HCT116 (cell line): ENCODE data around the gene SSB. TPM values are rescaled to one million over a fixed set of nuclear protein-coding genes. Genes with fewer than 3 reads are reported as not detected.

Experiments
- ATAC-seq: fragments of 200-7000 bp; cut with Tn5 transposase; 2 replicates; pipeline ENCODE4 v1.9.1; 2020; ENCODE audit warnings: mild to moderate bottlenecking, moderate library complexity
- BruUV-seq: library from RNA; stranded (reverse); fragments of 400-500 nt; replicated peaks from 2 replicates; lab custom pipeline; 2021; lab: Mats Ljungman, UMichigan
- CTCF ChIA-PET: fragments of 300-600 bp; sonication (Branson Sonifier 250); formaldehyde crosslinking; loops from one replicate; lab custom pipeline; 2021; ENCODE audit warnings: antibody characterized with exemption; lab: Charles Lee
- POLR2A ChIA-PET: fragments of 300-600, 350-600 bp; sonication (Branson Sonifier 250); formaldehyde crosslinking; loops from one replicate; lab custom pipeline; 2021; ENCODE audit warnings: antibody characterized with exemption; lab: Charles Lee
- RAD21 ChIA-PET, 2 experiments: fragments of 300-600 bp; sonication (Branson Sonifier 250); formaldehyde crosslinking; loops; one replicate each; lab custom pipeline; 2023; ENCODE audit warnings: low total read pairs in 2 of 2; ENCODE audit not compliant: uncharacterized antibody in 2 of 2, unreplicated experiment in 2 of 2, low non-redundant PET in 1 of 2; lab: Charles Lee
- DNase-seq: peaks from one replicate; pipeline ENCODE4 v3.0.0-alpha.2; 2010; ENCODE audit warnings: low read depth, low spot score
- H2AFZ ChIP-seq: fragments of 200-600 bp; shearing (Covaris generic), sonication (generic); 2 replicates; pipeline ENCODE4 v1.6.1; 2017; ENCODE audit warnings: low read depth, mixed run types, mixed read lengths, antibody characterized with exemption, low read length; ENCODE audit not compliant: poor library complexity, severe bottlenecking
- H3K27ac ChIP-seq: 2 replicates; pipeline ENCODE4 v1.5.1; 2012; ENCODE audit warnings: low read depth, low read length
- H3K27me3 ChIP-seq: fragments of 200-600 bp; sonication (generic); 2 replicates; pipeline ENCODE4 v1.6.1; 2016; ENCODE audit warnings: mixed run types, low read length, mixed read lengths; ENCODE audit not compliant: insufficient read depth
- H3K36me3 ChIP-seq, 2 experiments: fragments of 200-500 bp in 1 of 2; fragments of 200-600 bp in 1 of 2; sonication (Bioruptor generic) in 1 of 2; sonication (generic) in 1 of 2; 2 replicates each; pipeline versions ENCODE4 v1.5.1 to v1.6.1; 2014 to 2016; ENCODE audit warnings: low read length in 2 of 2, inconsistent platforms in 1 of 2, mixed read lengths in 1 of 2, mixed run types in 1 of 2; ENCODE audit not compliant: insufficient read depth in 2 of 2, control insufficient read depth in 1 of 2
- H3K4me1 ChIP-seq, 2 experiments: fragments of 200-600 bp in 1 of 2; sonication (generic) in 1 of 2; 2 replicates each; pipeline versions ENCODE4 v1.5.1 to v1.6.1; 2012 to 2017; ENCODE audit warnings: low read length in 2 of 2, inconsistent platforms in 1 of 2, mild to moderate bottlenecking in 1 of 2, mixed read lengths in 1 of 2, mixed run types in 1 of 2, moderate library complexity in 1 of 2; ENCODE audit not compliant: insufficient read depth in 2 of 2, control insufficient read depth in 1 of 2
- H3K4me2 ChIP-seq: fragments of 200-600 bp; sonication (generic); 2 replicates; pipeline ENCODE4 v1.6.1; 2017; ENCODE audit warnings: mixed run types, low read length, mixed read lengths
- H3K4me3 ChIP-seq, 2 experiments: fragments of 200-600 bp in 1 of 2; sonication (generic) in 1 of 2; replicated peaks in 1 of 2; 2 replicates each; pipeline ENCODE4 v1.5.1; 2011 to 2016; ENCODE audit warnings: low read length in 2 of 2, control low read depth in 1 of 2, low read depth in 1 of 2, mild to moderate bottlenecking in 1 of 2, mixed read lengths in 1 of 2, mixed run types in 1 of 2
- H3K79me2 ChIP-seq: fragments of 200-600 bp; sonication (generic); 2 replicates; pipeline ENCODE4 v1.6.1; 2017; ENCODE audit warnings: mild to moderate bottlenecking, mixed run types, low read length, moderate library complexity, mixed read lengths; ENCODE audit not compliant: insufficient read depth
- H3K9ac ChIP-seq: fragments of 200-600 bp; sonication (generic); 2 replicates; pipeline ENCODE4 v1.6.1; 2016; ENCODE audit warnings: low read length, mixed read lengths
- H3K9me2 ChIP-seq: fragments of 200-600 bp; sonication (generic), shearing (Covaris generic); 2 replicates; pipeline ENCODE4 v1.6.1; 2017; ENCODE audit warnings: mixed run types, mild to moderate bottlenecking, moderate library complexity; ENCODE audit not compliant: insufficient read depth
- H3K9me3 ChIP-seq, 2 experiments: fragments of 200-500 bp in 1 of 2; fragments of 200-600 bp in 1 of 2; sonication (Bioruptor generic) in 1 of 2; sonication (generic) in 1 of 2; 2 replicates each; pipeline ENCODE4 v1.6.1; 2014 to 2017; ENCODE audit warnings: low read length in 2 of 2, mixed read lengths in 2 of 2, inconsistent platforms in 1 of 2, low read depth in 1 of 2, mild to moderate bottlenecking in 1 of 2, mixed run types in 1 of 2, moderate library complexity in 1 of 2; ENCODE audit not compliant: control insufficient read depth in 1 of 2, insufficient read depth in 1 of 2
- H4K20me1 ChIP-seq: fragments of 200-600 bp; sonication (generic), shearing (Covaris generic); 2 replicates; pipeline ENCODE4 v1.6.1; 2017; ENCODE audit warnings: mixed run types, mild to moderate bottlenecking, moderate library complexity; ENCODE audit not compliant: insufficient read depth
- CBX3 ChIP-seq: IDR thresholded peaks from 2 replicates; pipeline ENCODE4 v1.6.1; 2012; ENCODE audit warnings: low read depth
- CEBPB ChIP-seq: IDR thresholded peaks from 2 replicates; pipeline ENCODE4 v1.6.1; 2012; ENCODE audit warnings: low read depth
- EGR1 ChIP-seq: IDR thresholded peaks from 2 replicates; pipeline ENCODE4 v1.6.1; 2012; ENCODE audit warnings: low read depth
- ELF1 ChIP-seq: IDR thresholded peaks from 2 replicates; pipeline ENCODE4 v1.6.1; 2012; ENCODE audit warnings: low read depth, borderline replicate concordance
- EZH2phosphoT487 ChIP-seq: fragments of 200-600 bp; IDR thresholded peaks from 2 replicates; pipeline ENCODE4 v1.6.1; 2018; ENCODE audit warnings: antibody characterized with exemption, borderline replicate concordance
- FOSL1 ChIP-seq: IDR thresholded peaks from 2 replicates; pipeline ENCODE4 v1.6.1; 2012; ENCODE audit warnings: low read depth
- POLR2A ChIP-seq: IDR thresholded peaks from 2 replicates; pipeline ENCODE4 v1.7.0; 2011; ENCODE audit warnings: borderline replicate concordance; ENCODE audit not compliant: insufficient read depth, insufficient read length; ENCODE audit errors: extremely low read depth
- POLR2AphosphoS5 ChIP-seq: IDR thresholded peaks from 2 replicates; pipeline ENCODE4 v1.6.1; 2011; ENCODE audit warnings: mild to moderate bottlenecking, low read depth, low read length, moderate library complexity
- RAD21 ChIP-seq: IDR thresholded peaks from 2 replicates; pipeline ENCODE4 v1.6.1; 2012; ENCODE audit warnings: low read depth, mild to moderate bottlenecking
- SP1 ChIP-seq: IDR thresholded peaks from 2 replicates; pipeline ENCODE4 v1.6.1; 2012; ENCODE audit warnings: low read depth
- YY1 ChIP-seq: IDR thresholded peaks from 2 replicates; pipeline ENCODE4 v1.6.1; 2011; ENCODE audit warnings: low read length, low read depth, moderate library complexity, mild to moderate bottlenecking; ENCODE audit not compliant: insufficient replicate concordance; ENCODE audit errors: extremely low read depth
- ZFX ChIP-seq: fragments of 450-650 bp; IDR thresholded peaks from 2 replicates; pipeline ENCODE4 v1.6.1; 2017
- intact Hi-C: fragments of 100-400 bp; cut with micrococcal nuclease; formaldehyde crosslinking; loops from 2 replicates; pipeline ENCODE4 v1.10.0; 2022
- total RNA-seq: library from RNA; stranded (reverse); gene quantifications from one replicate; pipeline ENCODE4 v1.2.1, GENCODE V29; 2021; ENCODE audit not compliant: unreplicated experiment
- TF ChIP-seq, protein P1 (sequence below), 3 experiments: fragments of 200-600 bp in 1 of 3; sonication (generic) in 1 of 3; IDR thresholded peaks in 2 of 3; conservative IDR thresholded peaks in 1 of 3; 2 replicates each; pipeline ENCODE4 v1.5.1; 2012 to 2017; ENCODE audit warnings: low read depth in 2 of 3, low read length in 2 of 3, antibody characterized with exemption in 1 of 3, borderline replicate concordance in 1 of 3, control low read depth in 1 of 3, mild to moderate bottlenecking in 1 of 3, mixed read lengths in 1 of 3, mixed run types in 1 of 3, moderate library complexity in 1 of 3; ENCODE audit not compliant: insufficient read depth in 1 of 3
- TF ChIP-seq, protein P2 (sequence below): IDR thresholded peaks from 2 replicates; pipeline ENCODE4 v1.6.1; 2012
- TF ChIP-seq, protein P3 (sequence below): IDR thresholded peaks from 2 replicates; pipeline ENCODE4 v1.6.1; 2012
- TF ChIP-seq, protein P4 (sequence below): IDR thresholded peaks from 2 replicates; pipeline ENCODE4 v1.6.1; 2012; ENCODE audit warnings: low read depth

The SSB gene
- total RNA-seq, 1 experiment from 2014 or later: 117 TPM

DNA sequence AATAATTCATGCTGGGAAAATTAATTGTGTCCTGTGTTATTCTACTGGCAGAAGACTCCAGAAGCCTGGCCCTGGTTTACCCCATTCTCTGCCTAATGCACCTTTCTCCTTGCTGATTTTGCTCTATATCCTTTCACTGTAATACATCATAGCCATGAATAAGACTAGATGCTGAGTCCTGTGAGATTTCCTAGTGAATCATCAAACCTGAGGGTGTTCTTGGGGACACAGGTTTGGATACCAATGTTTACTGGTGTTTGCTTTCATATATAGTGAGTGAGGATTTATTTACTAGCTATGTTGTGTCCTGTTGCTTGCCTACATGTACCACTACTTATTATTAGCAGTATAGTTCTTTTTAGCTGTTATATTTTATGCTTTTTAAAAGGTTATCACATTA lies 19.6 kb downstream of the SSB start (continued):
- TF ChIP-seq, protein P1, sequence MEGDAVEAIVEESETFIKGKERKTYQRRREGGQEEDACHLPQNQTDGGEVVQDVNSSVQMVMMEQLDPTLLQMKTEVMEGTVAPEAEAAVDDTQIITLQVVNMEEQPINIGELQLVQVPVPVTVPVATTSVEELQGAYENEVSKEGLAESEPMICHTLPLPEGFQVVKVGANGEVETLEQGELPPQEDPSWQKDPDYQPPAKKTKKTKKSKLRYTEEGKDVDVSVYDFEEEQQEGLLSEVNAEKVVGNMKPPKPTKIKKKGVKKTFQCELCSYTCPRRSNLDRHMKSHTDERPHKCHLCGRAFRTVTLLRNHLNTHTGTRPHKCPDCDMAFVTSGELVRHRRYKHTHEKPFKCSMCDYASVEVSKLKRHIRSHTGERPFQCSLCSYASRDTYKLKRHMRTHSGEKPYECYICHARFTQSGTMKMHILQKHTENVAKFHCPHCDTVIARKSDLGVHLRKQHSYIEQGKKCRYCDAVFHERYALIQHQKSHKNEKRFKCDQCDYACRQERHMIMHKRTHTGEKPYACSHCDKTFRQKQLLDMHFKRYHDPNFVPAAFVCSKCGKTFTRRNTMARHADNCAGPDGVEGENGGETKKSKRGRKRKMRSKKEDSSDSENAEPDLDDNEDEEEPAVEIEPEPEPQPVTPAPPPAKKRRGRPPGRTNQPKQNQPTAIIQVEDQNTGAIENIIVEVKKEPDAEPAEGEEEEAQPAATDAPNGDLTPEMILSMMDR (IDR thresholded peaks at IDR 0.05 in 2 of 3, conservative IDR thresholded peaks at IDR 0.05 in 1 of 3; ENCODE audit: borderline replicate concordance in 1 of 3, insufficient read depth in 1 of 3, low read depth in 2 of 3, low read length in 2 of 3): no peak
- no peak for TF ChIP-seq SP1

DNA sequence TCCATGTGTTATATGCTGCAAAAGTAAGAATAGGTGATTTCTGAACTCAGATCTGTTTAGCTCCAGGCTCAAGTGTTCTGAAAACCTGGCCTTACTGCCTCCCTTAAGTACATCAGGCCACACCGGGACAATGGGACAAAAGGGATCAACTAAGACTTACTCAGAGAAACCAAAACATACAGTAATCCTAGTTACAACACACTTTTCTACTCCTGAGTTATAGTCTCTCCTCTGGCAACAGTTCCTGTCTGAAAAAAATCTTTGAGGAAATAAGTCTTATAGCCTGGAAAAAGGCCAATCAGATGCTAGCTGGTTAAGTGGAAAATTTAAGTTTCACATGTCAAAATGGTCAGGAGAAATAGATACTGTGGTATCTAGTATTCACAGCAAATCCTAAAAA lies 20.4 kb downstream of the SSB start:
- H3K27me3 ChIP-seq: no peaks in the 10 kb centered on the region
- DNase-seq (no peak), ATAC-seq (no peak)
- no peak overlapping the region for H2AFZ ChIP-seq
- intact Hi-C loops: no loop called here
- H3K4me1 ChIP-seq: peaks cover 17 to 33% of the 10 kb centered on the region in 2 experiments
- H4K20me1 ChIP-seq: peaks cover 4% of the 10 kb centered on the region; the same call in 1 of the 2 replicates
- no peak overlapping the region for H3K4me2 ChIP-seq
- no peaks in the 10 kb centered on the region for H3K9me3 ChIP-seq
- peaks cover 67% of the 10 kb centered on the region for H3K79me2 ChIP-seq
- no peaks in the 10 kb centered on the region for H3K9me2 ChIP-seq
- H3K9ac ChIP-seq: no peak overlapping the region
- RAD21 ChIA-PET: no interaction called here
- no peak overlapping the region for H3K4me3 ChIP-seq
- no TSS peak for BruUV-seq
- H3K27ac ChIP-seq: no peak overlapping the region
- POLR2A ChIA-PET: no interaction called here
- peaks cover 9 to 34% of the 10 kb centered on the region in 2 experiments for H3K36me3 ChIP-seq
- CTCF ChIA-PET: interaction anchor here (0.7 to 1.2 kb wide), 2 partner anchors 58 to 367 kb away, joined by 3 read pairs; no protein-coding TSS in a partner anchor
- no peak for TF ChIP-seq FOSL1
- TF ChIP-seq, protein P1 (IDR thresholded peaks at IDR 0.05 in 2 of 3, conservative IDR thresholded peaks at IDR 0.05 in 1 of 3; ENCODE audit: borderline replicate concordance in 1 of 3, insufficient read depth in 1 of 3, low read depth in 2 of 3, low read length in 2 of 3): no peak
- TF ChIP-seq YY1: no peak
- TF ChIP-seq, protein P2, sequence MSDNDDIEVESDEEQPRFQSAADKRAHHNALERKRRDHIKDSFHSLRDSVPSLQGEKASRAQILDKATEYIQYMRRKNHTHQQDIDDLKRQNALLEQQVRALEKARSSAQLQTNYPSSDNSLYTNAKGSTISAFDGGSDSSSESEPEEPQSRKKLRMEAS: no peak
- TF ChIP-seq EZH2phosphoT487: no peak
- no peak for TF ChIP-seq RAD21
- no peak for TF ChIP-seq CBX3
- no peak for TF ChIP-seq POLR2AphosphoS5
- TF ChIP-seq POLR2A: no peak
- TF ChIP-seq, protein P3, sequence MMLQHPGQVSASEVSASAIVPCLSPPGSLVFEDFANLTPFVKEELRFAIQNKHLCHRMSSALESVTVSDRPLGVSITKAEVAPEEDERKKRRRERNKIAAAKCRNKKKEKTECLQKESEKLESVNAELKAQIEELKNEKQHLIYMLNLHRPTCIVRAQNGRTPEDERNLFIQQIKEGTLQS: no peak
- no peak for TF ChIP-seq EGR1
- TF ChIP-seq ELF1: no peak
- no peak for TF ChIP-seq ZFX
- TF ChIP-seq CEBPB: no peak
- TF ChIP-seq, protein P4, sequence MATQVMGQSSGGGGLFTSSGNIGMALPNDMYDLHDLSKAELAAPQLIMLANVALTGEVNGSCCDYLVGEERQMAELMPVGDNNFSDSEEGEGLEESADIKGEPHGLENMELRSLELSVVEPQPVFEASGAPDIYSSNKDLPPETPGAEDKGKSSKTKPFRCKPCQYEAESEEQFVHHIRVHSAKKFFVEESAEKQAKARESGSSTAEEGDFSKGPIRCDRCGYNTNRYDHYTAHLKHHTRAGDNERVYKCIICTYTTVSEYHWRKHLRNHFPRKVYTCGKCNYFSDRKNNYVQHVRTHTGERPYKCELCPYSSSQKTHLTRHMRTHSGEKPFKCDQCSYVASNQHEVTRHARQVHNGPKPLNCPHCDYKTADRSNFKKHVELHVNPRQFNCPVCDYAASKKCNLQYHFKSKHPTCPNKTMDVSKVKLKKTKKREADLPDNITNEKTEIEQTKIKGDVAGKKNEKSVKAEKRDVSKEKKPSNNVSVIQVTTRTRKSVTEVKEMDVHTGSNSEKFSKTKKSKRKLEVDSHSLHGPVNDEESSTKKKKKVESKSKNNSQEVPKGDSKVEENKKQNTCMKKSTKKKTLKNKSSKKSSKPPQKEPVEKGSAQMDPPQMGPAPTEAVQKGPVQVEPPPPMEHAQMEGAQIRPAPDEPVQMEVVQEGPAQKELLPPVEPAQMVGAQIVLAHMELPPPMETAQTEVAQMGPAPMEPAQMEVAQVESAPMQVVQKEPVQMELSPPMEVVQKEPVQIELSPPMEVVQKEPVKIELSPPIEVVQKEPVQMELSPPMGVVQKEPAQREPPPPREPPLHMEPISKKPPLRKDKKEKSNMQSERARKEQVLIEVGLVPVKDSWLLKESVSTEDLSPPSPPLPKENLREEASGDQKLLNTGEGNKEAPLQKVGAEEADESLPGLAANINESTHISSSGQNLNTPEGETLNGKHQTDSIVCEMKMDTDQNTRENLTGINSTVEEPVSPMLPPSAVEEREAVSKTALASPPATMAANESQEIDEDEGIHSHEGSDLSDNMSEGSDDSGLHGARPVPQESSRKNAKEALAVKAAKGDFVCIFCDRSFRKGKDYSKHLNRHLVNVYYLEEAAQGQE: no peak
